Smooth muscle cell (in vitro differentiated cells): Measurements from ENCODE around the gene OR2H2. TPM values are rescaled to one million over a fixed set of nuclear protein-coding genes. Genes with fewer than 3 reads are reported as not detected.
A peak's percentile ranks its signal among the peaks of the same experiment; 100 is the strongest.

ENCODE experiments used
- DNase-seq: peaks from one replicate; lab custom pipeline; 2025; ENCODE audit not compliant: unreplicated experiment; lab: John Stamatoyannopoulos, UW
- H2AFZ ChIP-seq: fragments of 200-600 bp; sonication (generic); 2 replicates; pipeline ENCODE4 v1.6.0; 2016; ENCODE audit warnings: antibody characterized with exemption, low read depth, mild to moderate bottlenecking
- H3F3A ChIP-seq: fragments of 200-600 bp; sonication (generic); 2 replicates; pipeline ENCODE4 v1.6.0; 2017; ENCODE audit warnings: antibody characterized with exemption, low read depth
- H3K27ac ChIP-seq: fragments of 200-600 bp; sonication (generic); 2 replicates; pipeline ENCODE4 v1.5.1; 2016; ENCODE audit warnings: low read depth, mild to moderate bottlenecking
- H3K27me3 ChIP-seq: fragments of 200-600 bp; sonication (generic); 2 replicates; pipeline ENCODE4 v1.6.1; 2016; ENCODE audit warnings: low read depth, mild to moderate bottlenecking
- H3K36me3 ChIP-seq: fragments of 200-600 bp; sonication (generic); 2 replicates; pipeline ENCODE4 v1.5.1; 2016; ENCODE audit warnings: low read depth
- H3K4me1 ChIP-seq: fragments of 200-600 bp; sonication (generic); 2 replicates; pipeline ENCODE4 v1.5.1; 2016; ENCODE audit warnings: low read depth
- H3K4me2 ChIP-seq: fragments of 200-600 bp; sonication (generic); 2 replicates; pipeline ENCODE4 v1.6.0; 2016; ENCODE audit warnings: mild to moderate bottlenecking
- H3K4me3 ChIP-seq: fragments of 200-600 bp; sonication (generic); 2 replicates; pipeline ENCODE4 v1.5.1; 2016; ENCODE audit warnings: mild to moderate bottlenecking
- H3K79me2 ChIP-seq: fragments of 200-600 bp; sonication (generic); 2 replicates; pipeline ENCODE4 v1.6.0; 2016; ENCODE audit warnings: low read depth, mild to moderate bottlenecking
- H3K9ac ChIP-seq: fragments of 200-600 bp; sonication (generic); 2 replicates; pipeline ENCODE4 v1.6.0; 2016; ENCODE audit warnings: low read depth
- H3K9me3 ChIP-seq: fragments of 200-600 bp; sonication (generic); replicated peaks from 2 replicates; pipeline ENCODE4 v1.5.1; 2016; ENCODE audit warnings: low read depth
- H4K20me1 ChIP-seq: fragments of 200-600 bp; sonication (generic); 2 replicates; pipeline ENCODE4 v1.6.0; 2016; ENCODE audit warnings: low read depth
- CTCF ChIP-seq: fragments of 200-600 bp; sonication (generic); IDR thresholded peaks from 2 replicates; pipeline ENCODE4 v1.5.1; 2017; ENCODE audit warnings: borderline replicate concordance, mild to moderate bottlenecking, antibody characterized with exemption; ENCODE audit not compliant: insufficient read depth, poor library complexity, severe bottlenecking
- WGBS: methylation state at CpG from one replicate; pipeline ENCODE4 v1.1.7; 2016; ENCODE audit warnings: low lambda C conversion rate; 5-methylcytosine and 5-hydroxymethylcytosine counted together
- polyA plus RNA-seq: library from polyadenylated mRNA; unstranded; fragments of >200 nt; fragmentation: Nextera tagmentation; extraction: Ambion mirVana; gene quantifications from 2 replicates; pipeline ENCODE4 v1.2.1, GENCODE V29; 2016
- total RNA-seq: library from RNA; depleted of rRNA; stranded (reverse); fragments of >200 nt; gene quantifications from 2 replicates; pipeline ENCODE4 v1.2.3, GENCODE V29; 2014

OR2H2 gene
- total RNA-seq: not detected in 2 replicates
- 0.19 TPM in 1 of 2 replicates, not detected in the other for polyA plus RNA-seq

DNA sequence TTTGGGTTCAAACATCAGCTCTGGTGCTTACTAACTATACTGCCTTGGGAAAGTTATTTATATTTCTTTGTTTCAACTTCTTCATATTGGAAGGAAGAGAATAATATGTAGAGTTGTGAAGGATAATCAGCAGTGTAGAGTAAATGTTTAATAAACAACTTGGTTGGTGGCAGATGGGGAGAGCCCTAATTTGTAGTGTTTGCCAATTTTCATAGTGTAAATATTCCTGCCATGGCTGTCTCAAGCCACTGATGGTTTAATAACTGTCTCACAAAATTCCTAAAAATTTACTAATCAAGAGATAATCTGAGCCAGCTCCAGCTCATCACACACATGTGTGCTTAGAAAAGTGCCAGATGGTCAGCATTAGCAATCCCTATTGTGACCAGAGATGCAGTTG lies at the start of gene OR2H2:
TSS of gene OR2H2 (plus strand) at position 301 of the 400 bp plus-strand sequence. CDS start 2,824 bp downstream, outside the sequence.
- no peaks in the 10 kb centered on the region for H3K36me3 ChIP-seq
- H3K27me3 ChIP-seq: no peaks in the 10 kb centered on the region
- DNase-seq: no peak
- no peak within 1 kb of the TSS for H2AFZ ChIP-seq
- H3K9me3 ChIP-seq: no peaks in the 10 kb centered on the region
- H4K20me1 ChIP-seq: no peaks in the 10 kb centered on the region
- H3K4me1 ChIP-seq: no peaks in the 10 kb centered on the region
- H3K79me2 ChIP-seq: no peaks in the 10 kb centered on the region
- H3K4me3 ChIP-seq: no peak within 1 kb of the TSS
- no peak within 1 kb of the TSS for H3K4me2 ChIP-seq
- no peak within 1 kb of the TSS for H3K9ac ChIP-seq
- H3F3A ChIP-seq: no peaks in the 10 kb centered on the region
- TF ChIP-seq CTCF: no peak
- H3K27ac ChIP-seq: no peak within 1 kb of the TSS

DNA sequence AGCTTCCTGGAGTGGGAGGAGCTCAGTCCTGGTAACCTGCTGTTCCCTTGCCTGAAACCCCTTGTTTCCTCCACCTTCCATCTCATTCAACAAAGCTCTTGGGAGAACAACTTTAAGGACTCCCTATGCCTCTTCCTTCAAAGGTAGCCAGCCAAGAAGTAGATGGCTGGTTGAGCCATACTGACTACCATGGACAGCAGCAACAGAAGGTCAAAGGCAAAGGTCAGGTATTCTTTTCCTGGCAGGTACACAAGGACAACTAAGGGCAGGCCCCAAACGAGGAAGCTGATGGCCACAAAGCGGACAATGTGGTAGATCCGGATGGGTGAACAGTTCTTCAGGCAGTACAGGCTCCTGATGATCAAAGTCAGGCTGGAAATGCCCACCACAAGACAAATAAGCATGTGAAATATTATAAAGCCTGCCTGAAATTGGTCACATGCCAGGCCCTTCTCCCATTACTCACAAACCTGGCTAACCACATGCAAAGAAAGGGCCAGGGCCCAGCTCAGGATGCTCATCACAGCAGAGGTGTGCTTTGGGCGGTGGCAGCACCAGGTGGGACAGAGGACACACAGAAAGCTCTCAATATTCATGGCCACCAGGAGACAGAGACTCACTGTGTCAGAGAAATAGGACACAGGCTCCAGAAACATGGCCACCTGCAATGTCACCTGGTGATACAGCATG lies 47.1 kb upstream of the OR2H2 start:
- H3K36me3 ChIP-seq: no peaks in the 10 kb centered on the region
- no peak for TF ChIP-seq CTCF
- 82% methylated on average over 4 of the region's 4 CpGs for WGBS
- no peaks in the 10 kb centered on the region for H3K4me1 ChIP-seq
- no peaks in the 10 kb centered on the region for H4K20me1 ChIP-seq
- H3F3A ChIP-seq: no peaks in the 10 kb centered on the region
- H3K27ac ChIP-seq: no peak overlapping the region
- H3K27me3 ChIP-seq: no peaks in the 10 kb centered on the region
- no peaks in the 10 kb centered on the region for H3K79me2 ChIP-seq
- H3K9ac ChIP-seq: no peak overlapping the region
- no peak for DNase-seq
- no peaks in the 10 kb centered on the region for H3K9me3 ChIP-seq
- H3K4me2 ChIP-seq: no peak overlapping the region
- no peak overlapping the region for H2AFZ ChIP-seq
- no peak overlapping the region for H3K4me3 ChIP-seq

GRCh38 chr6:29547573-29547972 lies 37.3 kb upstream of the OR2H2 start:
- H2AFZ ChIP-seq: no peak overlapping the region
- no peak overlapping the region for H3K27ac ChIP-seq
- no peaks in the 10 kb centered on the region for H3F3A ChIP-seq
- H3K27me3 ChIP-seq: peaks cover 38% of the 10 kb centered on the region
- no peaks in the 10 kb centered on the region for H3K4me1 ChIP-seq
- H3K9me3 ChIP-seq: no peaks in the 10 kb centered on the region
- no peaks in the 10 kb centered on the region for H3K79me2 ChIP-seq
- no peak for TF ChIP-seq CTCF
- WGBS: 75% methylated on average over 3 of the region's 3 CpGs
- no peak for DNase-seq
- H3K36me3 ChIP-seq: no peaks in the 10 kb centered on the region
- no peaks in the 10 kb centered on the region for H4K20me1 ChIP-seq
- no peak overlapping the region for H3K9ac ChIP-seq
- H3K4me3 ChIP-seq: no peak overlapping the region
- no peak overlapping the region for H3K4me2 ChIP-seq

- Histone ChIP-seq H3F3A (no peaks in the 10 kb centered on the region), H3K27me3 (peaks cover 88% of the 10 kb centered on the region), H2AFZ (no peak overlapping the region), H3K79me2 (no peaks in the 10 kb centered on the region), H4K20me1 (no peaks in the 10 kb centered on the region), H3K9ac (no peak overlapping the region), H3K27ac (no peak overlapping the region), H3K4me2 (peak overlapping the region; percentile 83), H3K4me1 (no peaks in the 10 kb centered on the region), H3K9me3 (no peaks in the 10 kb centered on the region), H3K36me3 (no peaks in the 10 kb centered on the region), H3K4me3 (no peak overlapping the region)
- 52% methylated on average over 5 of the region's 5 CpGs for WGBS
- TF ChIP-seq CTCF: no peak
- DNase-seq: no peak
These were observed 32.3 kb upstream of the OR2H2 start for GRCh38 chr6:29552512-29553051.
